ENCODE measurements around the gene LIPM.

LIPM gene

DNA sequence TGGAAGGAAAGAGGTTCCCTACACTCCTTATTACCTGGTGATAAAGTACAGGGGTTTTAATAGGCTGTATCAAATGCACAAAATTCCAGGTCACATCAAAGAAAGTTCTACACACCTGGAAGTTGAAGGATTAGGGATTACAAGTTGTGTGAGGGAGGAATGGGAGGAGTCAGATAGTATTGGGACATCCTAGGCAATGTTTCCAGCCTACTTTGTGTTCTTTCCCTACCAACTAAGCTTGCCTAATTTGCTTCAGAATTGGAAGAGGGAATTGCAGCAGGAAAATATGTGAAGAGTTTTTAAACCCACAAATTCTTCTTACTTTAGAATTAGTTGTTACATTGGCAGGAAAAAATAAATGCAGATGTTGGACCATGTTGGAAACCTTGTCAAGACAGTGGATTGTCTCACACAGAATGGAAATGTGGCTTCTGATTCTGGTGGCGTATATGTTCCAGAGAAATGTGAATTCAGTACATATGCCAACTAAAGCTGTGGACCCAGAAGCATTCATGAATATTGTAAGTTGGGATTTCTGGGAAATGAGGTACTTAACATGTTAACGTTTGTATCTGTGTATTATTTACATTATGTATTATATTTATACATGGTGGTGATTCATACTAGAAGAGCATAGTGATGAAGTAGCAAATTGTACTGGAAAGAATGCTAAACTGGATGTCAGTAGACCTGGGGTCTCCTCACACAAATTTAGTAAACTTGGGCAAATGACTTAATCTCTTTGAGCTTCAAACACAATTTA lies at the start of gene LIPM:
Gene LIPM, plus strand, starts transcription at position 208 of the 763 bp plus-strand sequence. Its CDS starts 167 bp downstream, at position 375.
- DNase-seq (ENCODE audit: low read depth) = no peak

DNA sequence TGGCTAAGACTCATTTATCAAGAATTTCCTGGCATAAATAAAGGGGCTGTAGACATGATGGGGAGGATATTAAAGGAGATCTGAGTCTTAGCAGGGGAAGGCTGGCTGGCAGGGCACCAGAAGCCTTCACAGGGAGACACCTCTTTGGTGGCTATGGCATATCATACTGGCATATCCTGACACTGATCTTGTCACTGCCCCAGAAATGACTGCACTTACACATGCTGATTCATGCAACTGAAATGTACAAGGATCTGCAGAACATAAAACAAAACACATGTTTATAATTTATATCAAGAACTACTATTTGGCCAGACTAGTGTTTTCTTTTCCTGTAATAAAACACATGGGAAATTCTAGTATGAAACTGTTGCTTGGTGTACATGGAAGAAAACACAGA lies 48.2 kb upstream of the LIPM start:
- no peak for DNase-seq (ENCODE audit: low read depth)

DNA sequence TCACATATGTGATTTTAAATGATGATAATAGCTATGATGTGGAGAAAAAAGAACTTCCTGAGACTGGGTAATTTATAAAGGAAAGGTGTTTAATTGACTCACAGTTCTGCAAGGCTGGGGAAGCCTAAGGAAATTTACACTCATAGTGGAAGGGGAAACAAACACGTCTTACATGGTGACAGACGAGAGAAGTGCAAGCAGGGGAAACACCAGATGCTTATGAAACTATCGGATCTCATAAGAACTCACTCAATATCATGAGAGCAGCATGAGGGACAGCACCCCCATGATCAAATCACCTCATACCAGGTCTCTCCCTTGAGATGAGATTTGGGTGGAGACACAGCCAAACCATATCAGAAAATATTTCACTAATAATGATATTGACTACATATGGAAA lies 46.8 kb upstream of the LIPM start:
- no peak for DNase-seq (ENCODE audit: low read depth)

DNA sequence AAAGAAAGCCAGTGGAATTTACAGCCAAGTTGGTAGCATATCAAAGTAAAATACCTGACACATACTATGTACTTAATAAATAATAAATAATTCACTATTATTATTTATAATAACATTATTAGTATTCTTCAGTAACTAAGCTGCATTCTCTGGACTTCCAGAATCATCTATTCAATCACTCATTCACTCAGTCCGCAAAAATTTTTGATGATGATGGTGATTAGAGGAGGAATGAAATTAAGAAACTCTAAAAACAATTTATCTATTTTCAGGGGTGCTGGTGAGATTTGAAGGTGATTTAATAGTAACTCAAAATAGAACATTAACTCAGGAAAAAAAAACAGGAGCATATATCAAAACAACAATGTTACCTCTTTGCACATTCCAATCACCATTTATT lies 45.9 kb upstream of the LIPM start:
- DNase-seq (ENCODE audit: low read depth) = no peak

DNA sequence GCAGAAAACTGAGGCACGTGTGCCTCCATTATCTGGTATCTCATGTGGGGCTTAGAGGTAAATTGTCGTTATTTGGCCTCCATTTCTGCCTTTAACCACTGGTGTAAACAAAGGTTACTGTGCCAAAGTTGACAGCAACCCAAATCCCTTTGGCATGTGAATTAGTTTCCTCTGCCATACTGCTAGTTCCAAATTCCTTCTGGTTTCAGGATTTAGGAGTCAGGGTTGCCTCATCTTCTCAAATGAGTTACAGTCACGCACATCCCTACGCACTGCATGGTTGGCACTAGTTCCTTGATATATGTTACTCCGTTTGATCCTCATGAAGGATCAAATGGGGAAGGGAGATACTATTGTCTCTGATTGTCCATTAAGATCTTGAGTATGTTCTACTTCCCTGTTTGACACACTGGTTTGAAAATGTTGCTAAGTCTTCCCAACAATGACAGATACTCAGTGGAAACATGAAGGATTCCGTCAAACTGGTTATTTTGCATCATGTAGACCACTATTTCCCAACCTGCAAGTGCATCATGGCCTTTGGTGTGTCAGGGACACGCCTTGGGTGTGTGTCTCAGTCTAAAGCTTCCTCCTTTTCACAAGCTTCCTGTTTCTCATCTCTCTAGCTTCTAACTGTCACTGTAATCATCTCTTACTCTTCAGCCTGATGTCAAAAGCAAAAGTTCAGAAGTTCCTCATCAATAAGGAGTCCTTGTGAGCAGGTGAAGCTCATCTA lies 43.0 kb upstream of the LIPM start, which contains the start of gene LIPN:
Gene LIPN, plus strand, starts transcription at position 655 of the 736 bp plus-strand sequence. CDS start 1,386 bp downstream, outside the sequence.
- DNase-seq (ENCODE audit: low read depth) = no peak

DNA sequence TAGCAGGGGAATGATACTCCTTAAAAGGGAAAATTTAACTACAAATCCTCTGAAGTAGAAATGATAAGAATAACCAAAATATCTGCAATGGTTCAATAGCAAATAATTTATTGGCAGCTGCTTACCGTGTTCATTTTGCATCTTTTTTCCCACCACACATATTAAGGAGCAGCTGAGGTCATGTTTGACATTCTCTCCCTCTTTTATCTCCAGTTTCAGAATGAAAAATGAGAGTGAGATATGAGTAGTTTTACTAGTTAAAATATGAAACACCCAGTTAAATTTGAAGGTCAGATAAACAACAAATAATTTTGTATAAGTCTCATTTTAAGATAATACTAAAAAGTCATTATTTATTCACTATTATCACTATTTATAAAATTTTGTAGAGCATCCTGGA lies 39.6 kb upstream of the LIPM start:
- no peak for DNase-seq (ENCODE audit: low read depth)

GRCh38 chr10:88763441-88763840 lies 39.1 kb upstream of the LIPM start:
- DNase-seq (ENCODE audit: low read depth) = no peak

- no peak for DNase-seq (ENCODE audit: low read depth)
Measured at GRCh38 chr10:88764110-88764509, 38.4 kb upstream of the LIPM start.

GRCh38 chr10:88765816-88766215 lies 36.7 kb upstream of the LIPM start:
- no peak for DNase-seq (ENCODE audit: low read depth)

DNA sequence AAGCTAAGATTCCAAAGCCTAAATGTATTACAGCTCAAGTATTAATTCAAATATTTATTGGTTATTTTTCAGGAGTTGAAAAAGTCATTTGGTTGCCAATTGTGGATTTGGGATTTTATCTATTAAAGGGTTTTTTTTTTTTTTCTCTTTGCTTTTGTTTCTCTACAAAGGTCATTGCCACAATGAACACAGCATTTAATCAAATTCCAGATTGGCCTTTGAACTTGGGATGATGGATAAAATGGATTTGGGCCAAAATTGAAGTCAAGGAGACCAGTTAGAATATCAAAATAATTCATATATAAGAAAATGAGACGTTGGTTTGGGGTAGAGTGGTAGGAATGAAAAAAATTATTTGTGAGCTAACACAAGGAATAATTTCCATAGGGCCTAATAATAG lies 33.1 kb upstream of the LIPM start:
- no peak for DNase-seq (ENCODE audit: low read depth)

DNA sequence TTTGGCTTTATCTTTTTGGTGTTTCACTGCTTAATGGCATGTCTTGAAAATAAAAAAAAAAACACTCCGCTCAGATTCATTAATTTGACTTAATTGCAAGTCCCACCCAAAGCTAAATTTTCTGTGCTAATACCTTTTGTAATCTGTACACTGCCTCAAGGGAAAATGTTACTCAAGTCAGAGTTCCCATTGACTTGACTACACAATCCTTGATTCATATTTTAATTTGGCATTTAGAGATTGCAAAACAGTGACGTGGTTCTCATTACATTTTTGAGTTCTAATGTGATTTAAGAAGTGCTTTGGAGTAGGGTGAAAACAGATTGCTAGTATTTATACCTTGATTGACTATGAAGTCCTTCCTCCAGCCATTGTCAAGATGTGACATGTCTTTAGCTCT lies 21.3 kb upstream of the LIPM start:
- no peak for DNase-seq (ENCODE audit: low read depth)

GRCh38 chr10:88782222-88782621 lies 20.3 kb upstream of the LIPM start:
- DNase-seq (ENCODE audit: low read depth) = no peak

- no peak for DNase-seq (ENCODE audit: low read depth)
Measured at GRCh38 chr10:88783724-88784123, 18.8 kb upstream of the LIPM start.

- no peak for DNase-seq (ENCODE audit: low read depth)
Measured at GRCh38 chr10:88786032-88786770, 16.3 kb upstream of the LIPM start.

- no peak for DNase-seq (ENCODE audit: low read depth)
Measured at GRCh38 chr10:88787463-88787862, 15.1 kb upstream of the LIPM start.

DNA sequence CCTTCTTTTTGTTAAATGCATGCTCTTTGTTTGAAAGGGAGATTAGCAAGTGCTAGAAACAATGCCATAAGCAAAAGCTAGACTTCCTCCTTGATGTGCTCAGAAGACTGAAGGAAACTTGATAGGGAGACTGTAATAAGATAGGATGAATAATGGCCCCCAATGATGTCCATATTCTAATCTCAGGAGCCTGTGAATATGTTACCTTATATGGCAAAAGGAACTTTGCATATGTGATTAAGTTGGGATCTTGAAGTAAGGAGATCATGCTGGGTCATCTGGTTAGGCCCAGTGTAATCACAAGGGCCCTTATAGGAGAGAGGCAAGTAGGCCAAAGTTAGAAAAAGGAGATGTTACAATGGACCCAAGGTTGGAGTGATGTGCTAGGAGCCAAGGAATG lies 13.6 kb upstream of the LIPM start:
- DNase-seq (ENCODE audit: low read depth) = no peak

- no peak for DNase-seq (ENCODE audit: low read depth)
Measured at GRCh38 chr10:88791924-88792323, 10.6 kb upstream of the LIPM start.

DNA sequence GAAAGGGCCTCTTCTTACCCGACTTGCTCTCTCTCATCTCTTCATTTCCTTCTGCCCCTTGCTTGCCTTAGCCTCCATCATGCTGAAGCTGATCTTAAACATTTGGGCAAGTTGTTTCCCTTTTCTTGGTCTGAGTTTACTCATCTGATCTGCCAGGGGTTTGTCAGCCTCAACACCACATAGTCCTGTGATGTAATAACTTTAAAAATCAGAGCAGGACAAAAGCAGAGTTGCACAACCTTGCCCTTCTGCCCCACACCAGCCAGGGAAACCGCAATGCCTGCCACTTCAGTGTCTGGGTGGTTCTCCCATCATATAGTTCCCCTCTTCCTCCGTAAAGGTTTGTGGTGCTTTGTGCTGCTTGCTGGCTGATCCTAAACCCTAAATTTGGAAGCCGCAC lies 9.9 kb upstream of the LIPM start:
- DNase-seq (ENCODE audit: low read depth) = no peak

DNA sequence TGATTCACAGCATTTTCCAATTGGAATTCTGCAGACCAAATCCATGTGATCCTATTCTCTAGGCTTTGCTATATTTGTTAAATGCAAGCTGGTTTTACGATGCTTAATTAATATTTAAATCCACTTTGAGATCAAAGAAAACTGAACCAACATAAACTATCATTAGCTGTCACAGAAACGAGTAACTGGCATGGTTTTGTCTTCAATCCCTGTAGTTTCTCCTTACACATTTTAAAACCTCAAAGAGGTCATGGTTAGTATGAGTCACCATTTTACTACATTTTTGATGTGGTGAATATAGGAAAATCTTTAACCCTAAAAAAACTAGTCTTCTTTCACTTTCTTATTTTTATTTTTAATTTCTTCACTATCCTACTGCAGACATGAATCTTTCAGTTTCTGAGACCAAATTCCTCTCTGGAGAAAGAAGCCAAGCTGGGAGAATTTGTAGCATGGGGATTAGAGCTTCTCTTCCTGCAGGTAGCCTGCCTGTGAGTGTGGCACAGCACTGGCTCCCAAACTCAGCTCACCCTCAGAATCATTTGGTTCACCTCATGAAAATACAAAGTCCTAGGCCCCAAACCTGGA lies 8.7 kb upstream of the LIPM start:
- DNase-seq (ENCODE audit: low read depth) = no peak

- DNase-seq (ENCODE audit: low read depth) = no peak
Measured at GRCh38 chr10:88794731-88795130, 7.8 kb upstream of the LIPM start.

DNA sequence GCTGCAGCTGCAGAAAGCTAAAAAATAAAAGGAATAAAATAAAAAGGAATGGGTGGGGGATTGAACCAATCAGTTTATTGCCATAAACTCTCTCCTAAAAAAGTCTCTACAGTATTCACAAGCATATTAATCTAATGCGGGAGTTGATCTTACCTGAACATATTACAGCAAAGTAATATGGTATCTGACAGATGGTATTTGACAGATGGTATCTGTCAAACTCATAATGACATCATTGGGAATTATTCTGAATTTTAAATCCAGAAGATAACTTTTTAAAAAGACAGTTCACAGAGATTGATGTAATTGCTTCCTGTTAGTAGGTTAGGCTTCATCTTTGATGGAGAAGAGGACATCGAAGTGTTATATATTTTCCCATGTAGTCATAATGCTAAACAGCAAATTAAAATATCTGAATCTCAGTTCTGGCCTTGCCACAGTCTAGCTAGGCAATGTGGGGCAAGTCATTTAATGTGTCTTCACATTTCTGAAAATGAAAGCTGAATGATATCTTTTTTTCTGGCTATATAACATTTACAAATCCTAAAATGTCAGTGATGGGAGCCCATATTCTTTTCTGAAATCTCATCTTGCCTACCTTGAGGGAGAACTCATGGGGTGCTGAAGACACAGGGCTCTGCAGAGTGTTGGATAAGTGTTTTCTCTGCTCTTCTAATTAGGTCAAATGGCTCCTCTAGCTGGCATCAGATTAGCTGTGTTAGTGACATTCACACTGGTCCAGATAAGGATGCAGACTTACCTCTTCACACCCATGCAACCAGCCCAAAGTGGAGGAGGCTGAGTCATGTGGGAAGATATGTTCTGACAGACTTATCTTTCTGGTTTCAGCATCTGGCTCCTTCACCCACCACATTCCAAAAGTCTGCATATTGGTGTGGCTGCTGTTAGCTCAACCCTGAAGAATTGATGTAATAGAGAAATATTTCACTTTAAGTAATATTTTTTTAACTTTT lies 2.1 kb upstream of the LIPM start:
- DNase-seq (ENCODE audit: low read depth) = no peak

All from stimulated activated CD8-positive, alpha-beta memory T cell treated with anti-CD3 and anti-CD28 coated beads, Interleukin-7, amount 100 ng/mL, for 24 hours (primary cell).